ENCODE results near the gene GON4L. TPM values are rescaled to one million over a fixed set of nuclear protein-coding genes. Genes with fewer than 3 reads are reported as not detected.

The GON4L gene
- total RNA-seq, 1 donor from 2014 or later, result 89.5 TPM

- DNase-seq, result no peak
- H3K4me1 Mint-ChIP-seq, result no peaks in the 10 kb centered on the region
- ATAC-seq (ENCODE audit: low read depth), result no peak
- H3K27ac Mint-ChIP-seq, result no peak overlapping the region
- H3K36me3 Mint-ChIP-seq (ENCODE audit: low read depth), result no peaks in the 10 kb centered on the region
- H3K9me3 Mint-ChIP-seq, result no peaks in the 10 kb centered on the region
- POLR2A ChIA-PET, result no interaction called here
- H3K4me3 Mint-ChIP-seq, result no peak overlapping the region
- CTCF ChIA-PET, result no interaction called here
- no peak for TF ChIP-seq CTCF (IDR thresholded peaks at IDR 0.05)
- intact Hi-C loops (cut with micrococcal nuclease), result no loop called here
- H3K27me3 Mint-ChIP-seq, result no peaks in the 10 kb centered on the region
Measured at GRCh38 chr1:155873860-155874259, 16.8 kb upstream of the GON4L start.

GRCh38 chr1:155872527-155872926 is 15.5 kb upstream of the GON4L start:
- H3K36me3 Mint-ChIP-seq (ENCODE audit: low read depth), result no peaks in the 10 kb centered on the region
- no peaks in the 10 kb centered on the region for H3K4me1 Mint-ChIP-seq
- ATAC-seq (ENCODE audit: low read depth) (no peak), DNase-seq (no peak)
- intact Hi-C loops (cut with micrococcal nuclease), result no loop called here
- POLR2A ChIA-PET, result no interaction called here
- no peaks in the 10 kb centered on the region for H3K27me3 Mint-ChIP-seq
- no peak overlapping the region for H3K27ac Mint-ChIP-seq
- CTCF ChIA-PET, result no interaction called here
- no peaks in the 10 kb centered on the region for H3K9me3 Mint-ChIP-seq
- no peak overlapping the region for H3K4me3 Mint-ChIP-seq
- TF ChIP-seq CTCF (IDR thresholded peaks at IDR 0.05), result no peak

GRCh38 chr1:155871390-155871789 is 14.4 kb upstream of the GON4L start:
- CTCF ChIA-PET, result no interaction called here
- TF ChIP-seq CTCF (IDR thresholded peaks at IDR 0.05), result no peak
- ATAC-seq (ENCODE audit: low read depth) (no peak), DNase-seq (no peak)
- Mint-ChIP-seq H3K27ac (no peak overlapping the region), H3K4me1 (no peaks in the 10 kb centered on the region), H3K4me3 (no peak overlapping the region), H3K27me3 (no peaks in the 10 kb centered on the region), H3K36me3 (ENCODE audit: low read depth) (no peaks in the 10 kb centered on the region), H3K9me3 (no peaks in the 10 kb centered on the region)
- POLR2A ChIA-PET, result no interaction called here
- intact Hi-C loops (cut with micrococcal nuclease), result no loop called here

GRCh38 chr1:155867766-155868165 is 10.8 kb upstream of the GON4L start:
- ChIA-PET CTCF (no interaction called here), POLR2A (no interaction called here)
- H3K4me1 Mint-ChIP-seq, result no peaks in the 10 kb centered on the region
- intact Hi-C loops (cut with micrococcal nuclease), result no loop called here
- no peaks in the 10 kb centered on the region for H3K27me3 Mint-ChIP-seq
- ATAC-seq (ENCODE audit: low read depth), result no peak
- DNase-seq, result no peak
- no peaks in the 10 kb centered on the region for H3K9me3 Mint-ChIP-seq
- TF ChIP-seq CTCF (IDR thresholded peaks at IDR 0.05), result no peak
- H3K27ac Mint-ChIP-seq, result no peak overlapping the region
- H3K36me3 Mint-ChIP-seq (ENCODE audit: low read depth), result no peaks in the 10 kb centered on the region
- H3K4me3 Mint-ChIP-seq, result no peak overlapping the region

GRCh38 chr1:155864393-155864792 is 7.4 kb upstream of the GON4L start:
- no peaks in the 10 kb centered on the region for H3K9me3 Mint-ChIP-seq
- H3K27ac Mint-ChIP-seq, result no peak overlapping the region
- intact Hi-C loops (cut with micrococcal nuclease), result no loop called here
- H3K36me3 Mint-ChIP-seq (ENCODE audit: low read depth), result no peaks in the 10 kb centered on the region
- H3K4me3 Mint-ChIP-seq, result no peak overlapping the region
- H3K4me1 Mint-ChIP-seq, result peaks cover 11% of the 10 kb centered on the region
- peaks cover 2% of the 10 kb centered on the region for H3K27me3 Mint-ChIP-seq
- DNase-seq (no peak), ATAC-seq (ENCODE audit: low read depth) (no peak)
- POLR2A ChIA-PET, result no interaction called here
- no peak for TF ChIP-seq CTCF (IDR thresholded peaks at IDR 0.05)
- CTCF ChIA-PET, result no interaction called here

Measured in activated B cell treated with CpG ODN at 0.5 μM for 24 hours (primary cell).